Esophagus muscularis mucosa (tissue), 4 donors: Measurements from ENCODE around the gene PCK1. TPM values are rescaled to one million over a fixed set of nuclear protein-coding genes. Genes with fewer than 3 reads are reported as not detected.

Experiments
- DNase-seq: peaks from one replicate; pipeline ENCODE4 v3.0.0-alpha.2; 2017; ENCODE audit errors: extremely low spot score
- H3K27ac ChIP-seq, 4 donors: fragments of 200-600 bp; sonication (generic); replicated peaks in 1 of 4; 1 replicate in 3 of 4; 2 replicates in 1 of 4; pipeline ENCODE4 v1.5.1; 2016 to 2019; ENCODE audit warnings: mild to moderate bottlenecking in 1 of 4
- H3K27me3 ChIP-seq, 4 donors: fragments of 200-600 bp; sonication (generic); one replicate each; pipeline versions ENCODE4 v1.5.1 to v1.6.0; 2016 to 2019
- H3K36me3 ChIP-seq, 4 donors: fragments of 200-600 bp; sonication (generic); one replicate each; pipeline ENCODE4 v1.5.1; 2016 to 2019
- H3K4me1 ChIP-seq, 4 donors: fragments of 200-600 bp; sonication (generic); one replicate each; pipeline ENCODE4 v1.5.1; 2016 to 2019
- H3K4me3 ChIP-seq, 4 donors: fragments of 200-600 bp; sonication (generic); 1 replicate in 2 of 4; 2 replicates in 2 of 4; pipeline ENCODE4 v1.5.1; 2016 to 2019; ENCODE audit warnings: mild to moderate bottlenecking in 4 of 4, moderate library complexity in 1 of 4
- H3K9me3 ChIP-seq, 4 donors: fragments of 200-600 bp; sonication (generic); 1 replicate in 3 of 4; 2 replicates in 1 of 4; pipeline ENCODE4 v1.5.1; 2016 to 2019
- CTCF ChIP-seq, 3 experiments: fragments of 200-600 bp in 2 of 3; fragments of 450-650 bp in 1 of 3; sonication (generic) in 2 of 3; IDR thresholded peaks; one replicate each; pipeline ENCODE4 v1.5.1; 2017 to 2019; ENCODE audit warnings: antibody characterized with exemption in 3 of 3, mild to moderate bottlenecking in 2 of 3, moderate library complexity in 1 of 3
- EP300 ChIP-seq: sonication (generic); formaldehyde crosslinking; IDR thresholded peaks from one replicate; pipeline ENCODE4 v1.6.1; 2017; ENCODE audit warnings: antibody characterized with exemption
- POLR2A ChIP-seq: fragments of 450-650 bp; IDR thresholded peaks from one replicate; pipeline ENCODE4 v1.6.1; 2017; ENCODE audit warnings: antibody characterized with exemption, moderate library complexity, mild to moderate bottlenecking, low read depth
- POLR2AphosphoS5 ChIP-seq, 2 donors: sonication (generic); formaldehyde crosslinking; IDR thresholded peaks; one replicate each; pipeline ENCODE4 v1.6.1; 2017; ENCODE audit warnings: antibody characterized with exemption in 2 of 2
- WGBS: methylation state at CpG from one replicate; pipeline ENCODE4 v1.1.5; 2018; 5-methylcytosine and 5-hydroxymethylcytosine counted together
- intact Hi-C: fragments of 100-400 bp; cut with DNase I; formaldehyde crosslinking; loops from one replicate; pipeline ENCODE4 v1.15.1; 2023
- total RNA-seq, 4 donors: library from RNA; depleted of rRNA; stranded (reverse); fragments of >200 nt; gene quantifications; one replicate each; pipeline versions ENCODE4 v1.1.0 to v1.2.1, GENCODE V29; 2016

Gene PCK1
- total RNA-seq, 4 donors from 2014 or later, result under 0.01 to 0.63 (median 0.06) TPM; not detected in 1

- peaks cover 0 to 17% (median 0%) of the 10 kb centered on the region in 4 donors for H3K27me3 ChIP-seq
- DNase-seq, result no peak
- intact Hi-C loops, result loop anchor here (1.0 to 5.0 kb wide), 2 partner anchors 60 to 613 kb away; no protein-coding TSS in a partner anchor
- no peaks in the 10 kb centered on the region for H3K9me3 ChIP-seq
- no peak overlapping the region for H3K27ac ChIP-seq
- peaks cover 7 to 23% (median 14%) of the 10 kb centered on the region in 4 donors for H3K4me1 ChIP-seq
- H3K4me3 ChIP-seq, result peak overlapping the region in 2 of 4 donors; percentile 17 to 45
- TF ChIP-seq POLR2AphosphoS5 (IDR thresholded peaks at IDR 0.05) (peak in 1 of 2 donors; percentile 14), CTCF (IDR thresholded peaks at IDR 0.05) (peak; percentile 88 to 97 (median 93)), EP300 (no peak), POLR2A (no peak)
- H3K36me3 ChIP-seq, result no peaks in the 10 kb centered on the region
- WGBS, result 46% methylated on average over 15 of the region's 39 CpGs
Observed at GRCh38 chr20:57596998-57597939, 36.4 kb downstream of the PCK1 start.

- peaks cover 7 to 23% (median 14%) of the 10 kb centered on the region in 4 donors for H3K4me1 ChIP-seq
- intact Hi-C loops, result loop anchor here (5.0 kb wide), 1 partner anchor 59 kb away; no protein-coding TSS in a partner anchor
- no peak for TF ChIP-seq POLR2AphosphoS5 (IDR thresholded peaks at IDR 0.05)
- TF ChIP-seq EP300, result no peak
- no peak for TF ChIP-seq CTCF (IDR thresholded peaks at IDR 0.05)
- TF ChIP-seq POLR2A, result no peak
- no peak for DNase-seq
- 80% methylated on average over 1 of the region's 10 CpGs for WGBS
- no peak overlapping the region for H3K27ac ChIP-seq
- no peak overlapping the region for H3K4me3 ChIP-seq
- H3K36me3 ChIP-seq, result no peaks in the 10 kb centered on the region
- peaks cover 0 to 17% (median 0%) of the 10 kb centered on the region in 4 donors for H3K27me3 ChIP-seq
- no peaks in the 10 kb centered on the region for H3K9me3 ChIP-seq
Observed at GRCh38 chr20:57598060-57598459, 37.1 kb downstream of the PCK1 start.

GRCh38 chr20:57598491-57598890 is 37.6 kb downstream of the PCK1 start:
- Histone ChIP-seq H3K36me3 (no peaks in the 10 kb centered on the region), H3K27ac (no peak overlapping the region), H3K27me3 (peaks cover 0 to 17% (median 0%) of the 10 kb centered on the region in 4 donors), H3K4me1 (peaks cover 7 to 21% (median 13%) of the 10 kb centered on the region in 4 donors), H3K4me3 (no peak overlapping the region), H3K9me3 (no peaks in the 10 kb centered on the region)
- TF ChIP-seq POLR2A, result no peak
- TF ChIP-seq EP300, result no peak
- DNase-seq, result no peak
- intact Hi-C loops, result loop anchor here (5.0 kb wide), 1 partner anchor 59 kb away; no protein-coding TSS in a partner anchor
- WGBS, result 67% methylated on average over 4 of the region's 5 CpGs

GRCh38 chr20:57600320-57601210 is 39.7 kb downstream of the PCK1 start:
- Histone ChIP-seq H3K9me3 (no peaks in the 10 kb centered on the region), H3K27ac (no peak overlapping the region), H3K27me3 (peaks cover 0 to 17% (median 0%) of the 10 kb centered on the region in 4 donors), H3K4me3 (no peak overlapping the region), H3K36me3 (no peaks in the 10 kb centered on the region), H3K4me1 (peaks cover 7 to 11% (median 8%) of the 10 kb centered on the region in 4 donors)
- WGBS, result 84% methylated on average over 12 of the region's 13 CpGs
- intact Hi-C loops, result loop anchor here (5.0 kb wide), 1 partner anchor 592 kb away; no protein-coding TSS in a partner anchor
- no peak for TF ChIP-seq POLR2A
- no peak for TF ChIP-seq CTCF (IDR thresholded peaks at IDR 0.05)
- no peak for TF ChIP-seq EP300
- no peak for TF ChIP-seq POLR2AphosphoS5 (IDR thresholded peaks at IDR 0.05)
- DNase-seq, result no peak
